GM18861 (cell line): ENCODE measurements around the gene ZFP1.

ENCODE experiments used
- ATAC-seq: cut with Tn5 transposase; IDR thresholded peaks from one replicate; pipeline ENCODE4 v1.9.1; 2021; ENCODE audit not compliant: unreplicated experiment

ZFP1 gene

GRCh38 chr16:75147968-75148310, 385 bp upstream of the ZFP1 start:
- ATAC-seq = no peak

DNA sequence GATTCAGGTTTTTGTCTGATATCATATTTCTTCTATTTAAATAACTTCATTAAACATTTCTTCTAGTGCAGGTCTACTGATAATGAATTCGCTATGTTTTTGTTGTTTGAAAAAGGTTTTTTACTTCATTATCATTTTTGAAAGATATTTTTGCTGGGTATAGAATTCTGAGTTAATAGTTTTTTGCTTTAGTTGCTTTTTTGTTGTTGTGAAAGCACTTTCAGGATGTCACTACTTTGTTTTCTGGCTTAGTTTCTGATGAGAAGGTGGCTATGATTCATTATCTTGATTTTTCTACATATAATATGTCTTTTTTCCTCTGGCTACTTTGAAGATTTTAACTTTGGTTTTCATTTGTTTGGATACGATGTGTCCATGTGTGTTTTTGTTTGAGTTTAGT, 3.5 kb downstream of the ZFP1 start:
- no peak for ATAC-seq

GRCh38 chr16:75152635-75153034, 4.3 kb downstream of the ZFP1 start:
- ATAC-seq = no peak

DNA sequence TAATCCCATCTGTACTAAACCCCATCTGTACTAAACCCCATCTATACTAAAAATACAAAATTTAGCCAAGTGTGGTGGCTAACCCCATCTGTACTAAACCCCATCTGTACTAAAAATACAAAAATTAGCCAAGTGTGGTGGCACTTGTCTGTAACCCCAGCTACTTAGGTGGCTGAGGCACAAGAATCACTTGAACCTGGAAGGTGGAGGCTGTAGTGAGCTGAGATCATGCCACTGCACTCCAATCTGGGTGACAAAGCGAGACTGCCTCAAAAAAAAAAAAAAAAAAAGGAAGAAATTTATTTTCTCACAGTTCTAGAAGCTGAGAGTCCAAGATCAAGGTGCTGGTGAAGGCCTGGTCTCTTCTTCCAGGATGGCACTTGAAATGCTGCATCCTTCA, 12.1 kb downstream of the ZFP1 start:
- no peak for ATAC-seq

DNA sequence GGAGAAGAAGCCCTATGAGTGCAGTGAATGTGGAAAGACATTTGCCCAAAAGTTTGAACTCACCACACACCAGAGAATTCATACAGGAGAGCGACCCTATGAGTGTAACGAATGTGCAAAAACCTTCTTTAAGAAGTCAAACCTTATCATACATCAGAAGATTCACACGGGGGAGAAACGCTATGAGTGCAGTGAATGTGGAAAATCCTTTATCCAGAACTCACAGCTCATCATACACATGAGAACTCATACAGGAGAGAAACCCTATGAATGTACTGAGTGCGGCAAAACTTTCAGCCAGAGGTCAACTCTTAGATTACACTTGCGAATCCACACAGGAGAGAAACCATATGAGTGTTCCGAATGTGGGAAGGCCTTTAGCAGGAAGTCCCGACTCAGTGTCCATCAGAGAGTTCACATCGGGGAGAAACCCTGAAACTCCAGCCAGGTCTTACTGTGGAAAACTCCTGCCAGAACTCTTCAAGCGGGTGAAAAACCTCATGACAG, 21.6 kb downstream of the ZFP1 start:
- no peak for ATAC-seq

DNA sequence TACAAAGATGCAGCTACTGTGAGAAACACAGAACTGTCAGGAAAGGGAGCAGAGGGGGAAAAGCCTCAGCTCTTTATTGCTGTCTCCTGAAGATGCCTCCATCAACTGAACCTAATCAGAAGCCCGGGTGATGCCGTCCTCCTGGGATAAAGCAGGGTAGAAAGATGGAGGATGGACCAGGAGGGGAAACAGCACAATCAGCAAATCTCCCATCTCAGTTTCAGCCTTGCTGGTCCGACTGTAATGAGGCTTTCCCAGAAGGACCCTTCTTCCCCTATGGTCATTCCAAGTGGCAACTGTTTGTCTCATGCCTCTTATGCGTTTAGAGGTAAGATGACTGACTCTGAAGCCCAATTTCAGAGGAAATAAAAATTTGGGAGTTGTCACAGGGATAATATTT, 24.3 kb downstream of the ZFP1 start:
- ATAC-seq = no peak

GRCh38 chr16:75175074-75175473, 26.8 kb downstream of the ZFP1 start:
- no peak for ATAC-seq

DNA sequence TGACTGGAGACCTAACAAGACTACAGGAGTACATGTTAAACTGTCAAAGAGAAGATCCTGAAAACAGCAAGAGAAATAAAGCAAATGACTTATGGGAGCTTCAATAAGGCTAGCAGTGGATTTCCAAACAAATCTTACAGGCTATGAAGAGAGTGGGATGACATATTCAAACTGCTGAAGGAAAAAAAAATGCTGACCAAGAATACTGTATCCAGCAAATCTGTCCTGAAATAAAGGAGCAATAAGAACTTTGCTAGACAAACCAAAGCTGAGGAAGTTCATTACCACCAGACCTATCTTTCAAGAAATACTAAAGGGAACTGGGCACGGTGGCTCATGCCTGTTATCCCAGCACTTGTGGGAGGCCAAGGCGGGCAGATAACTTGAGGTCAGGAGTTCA, 28.6 kb downstream of the ZFP1 start:
- no peak for ATAC-seq

GRCh38 chr16:75179208-75179607, 30.9 kb downstream of the ZFP1 start:
- ATAC-seq = no peak

DNA sequence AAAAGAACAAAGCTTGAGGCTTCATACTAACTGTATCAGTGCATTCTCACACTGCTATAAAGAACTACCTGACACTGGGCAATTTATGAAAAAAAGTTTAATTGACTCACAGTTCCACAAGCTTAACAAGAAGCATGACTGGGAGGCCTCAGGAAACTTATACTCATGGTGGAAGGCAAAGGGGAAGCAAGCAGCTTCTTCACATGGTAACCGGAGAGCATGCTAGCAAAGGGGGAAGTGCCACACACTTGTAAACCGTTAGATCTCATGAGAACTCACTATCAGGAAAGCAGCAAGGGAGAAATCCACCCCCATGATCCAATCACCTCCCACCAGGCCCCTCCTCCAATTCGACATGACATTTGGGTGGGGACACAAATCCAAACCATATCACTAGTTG, 33.3 kb downstream of the ZFP1 start:
- ATAC-seq = no peak

- no peak for ATAC-seq
Measured at GRCh38 chr16:75188832-75189477, 40.6 kb downstream of the ZFP1 start.

GRCh38 chr16:75189638-75190245, 41.4 kb downstream of the ZFP1 start:
- ATAC-seq = no peak

GRCh38 chr16:75192606-75193264, 44.4 kb downstream of the ZFP1 start:
- ATAC-seq = no peak

GRCh38 chr16:75193265-75193650, 44.9 kb downstream of the ZFP1 start:
- no peak for ATAC-seq

DNA sequence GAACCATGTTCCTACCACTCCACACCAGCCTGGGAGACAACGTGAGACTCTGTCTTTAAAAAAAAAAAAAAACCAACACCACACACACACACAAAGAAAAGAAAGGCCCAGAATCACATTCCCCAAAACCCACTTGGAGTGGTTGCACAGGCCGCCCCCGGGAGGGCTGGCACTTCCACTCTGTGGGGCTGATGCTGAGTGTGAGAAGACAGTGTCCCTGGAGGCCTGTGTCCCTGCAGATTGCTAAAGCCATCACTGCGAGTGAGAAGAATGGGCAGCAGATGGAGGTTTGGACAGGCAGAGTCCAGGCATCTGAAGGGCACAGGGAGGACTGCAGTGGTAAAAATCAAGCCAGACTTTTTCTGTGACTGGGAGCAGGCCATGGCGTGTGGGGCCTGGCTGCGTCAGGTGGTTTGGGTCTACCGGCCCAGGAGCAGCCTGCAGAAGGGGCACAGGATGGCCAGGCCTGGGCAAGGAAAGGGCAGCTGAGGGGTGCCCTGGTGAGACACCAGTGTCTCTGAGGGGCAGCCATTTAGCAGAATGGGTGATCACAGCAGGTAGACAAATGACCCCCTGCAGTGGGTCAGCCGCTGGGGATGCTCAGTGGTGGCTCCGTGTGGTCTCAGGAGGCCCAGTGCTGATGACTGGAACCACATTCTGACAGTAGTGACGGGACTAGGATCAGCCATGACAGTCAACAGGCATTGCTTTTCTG, 45.6 kb downstream of the ZFP1 start:
- no peak for ATAC-seq

GRCh38 chr16:75195811-75196790, 47.8 kb downstream of the ZFP1 start:
- ATAC-seq = no peak

- no peak for ATAC-seq
Measured at GRCh38 chr16:75196836-75197235, 48.5 kb downstream of the ZFP1 start.

- ATAC-seq = no peak
Measured at GRCh38 chr16:75197522-75198134, 49.3 kb downstream of the ZFP1 start.

GRCh38 chr16:75198135-75198600, 49.8 kb downstream of the ZFP1 start:
- no peak for ATAC-seq

DNA sequence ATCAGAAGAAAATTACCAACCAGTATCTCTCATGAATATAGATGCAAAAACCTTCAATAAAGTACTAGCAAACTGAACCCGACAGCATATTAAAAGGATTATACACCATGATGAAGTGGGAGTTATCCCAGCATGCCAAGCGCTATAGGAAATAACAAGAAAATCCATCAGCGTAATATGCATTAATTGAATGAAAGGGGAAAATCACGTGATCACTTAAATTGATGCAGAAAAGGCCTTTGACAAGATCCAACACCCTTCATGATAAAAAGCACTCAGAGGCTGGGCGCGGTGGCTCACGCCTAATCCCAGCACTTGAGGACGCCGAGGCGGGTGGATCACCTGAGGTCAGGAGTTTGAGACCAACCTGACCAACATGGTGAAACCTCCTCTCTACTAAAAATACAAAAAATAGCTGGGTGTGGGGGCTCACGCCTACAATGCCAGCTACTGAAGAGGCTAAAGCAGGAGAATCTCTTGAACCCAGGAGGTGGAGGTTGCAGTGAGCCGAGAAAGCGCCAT, 53.8 kb downstream of the ZFP1 start:
- ATAC-seq = no peak
